Choroid plexus epithelial cell (primary cell): Measurements from ENCODE around the gene PSMC3IP.

Source experiments
- DNase-seq: peaks from one replicate; pipeline ENCODE4 v3.0.0-alpha.2; 2010; ENCODE audit warnings: low read depth
- H3K4me3 ChIP-seq: 2 replicates; pipeline ENCODE4 v1.5.1; 2011; ENCODE audit warnings: low read depth, mild to moderate bottlenecking, control low read depth, low read length, moderate library complexity
- CTCF ChIP-seq: conservative IDR thresholded peaks from 2 replicates; pipeline ENCODE4 v1.5.1; 2011; ENCODE audit warnings: low read depth, mild to moderate bottlenecking, control low read depth, inconsistent platforms, low read length, moderate library complexity

The PSMC3IP gene

GRCh38 chr17:42581744-42582270 is 4.3 kb upstream of the PSMC3IP start:
- no peak for TF ChIP-seq CTCF
- no peak for DNase-seq
- H3K4me3 ChIP-seq, result no peak overlapping the region

GRCh38 chr17:42579794-42580551 is 2.4 kb upstream of the PSMC3IP start:
- no peak overlapping the region for H3K4me3 ChIP-seq
- no peak for TF ChIP-seq CTCF
- no peak for DNase-seq

GRCh38 chr17:42578282-42578869 is 847 bp upstream of the PSMC3IP start:
- H3K4me3 ChIP-seq, result peak overlapping the region; percentile 88
- DNase-seq, result peak; percentile 82
- peak; percentile 85 for TF ChIP-seq CTCF

GRCh38 chr17:42577140-42577531 is 393 bp downstream of the PSMC3IP start:
- DNase-seq, result no peak
- H3K4me3 ChIP-seq, result peak overlapping the region; percentile 88
- TF ChIP-seq CTCF, result no peak

- DNase-seq, result no peak
- no peak overlapping the region for H3K4me3 ChIP-seq
- TF ChIP-seq CTCF, result no peak
Measured at GRCh38 chr17:42574463-42574862, 3.1 kb downstream of the PSMC3IP start.

GRCh38 chr17:42573095-42573494 is 4.4 kb downstream of the PSMC3IP start:
- no peak for DNase-seq
- no peak overlapping the region for H3K4me3 ChIP-seq
- TF ChIP-seq CTCF, result no peak
